Right lobe of liver (tissue), 6 donors: ENCODE results near the gene KDM8. TPM values are rescaled to one million over a fixed set of nuclear protein-coding genes. Genes with fewer than 3 reads are reported as not detected.

Experiments used
- ATAC-seq, 4 donors: fragments of 200-7000 bp; cut with Tn5 transposase; one replicate each; pipeline ENCODE4 v1.9.1; 2020; ENCODE audit warnings: mild to moderate bottlenecking in 4 of 4, moderate library complexity in 4 of 4
- DNase-seq, 3 donors: peaks; one replicate each; pipeline ENCODE4 v3.0.0-alpha.2; 2020
- H3K27ac ChIP-seq, 3 donors: fragments of 200-600 bp; one replicate each; pipeline ENCODE4 v1.8.0; 2022
- H3K27me3 ChIP-seq, 2 donors: fragments of 200-600 bp; one replicate each; pipeline ENCODE4 v1.8.0; 2022
- H3K36me3 ChIP-seq, 4 donors: fragments of 200-600 bp; sonication (generic) in 1 of 4; one replicate each; pipeline versions ENCODE4 v1.5.1 to v1.8.0; 2017 to 2022; ENCODE audit warnings: control low read depth in 1 of 4
- H3K4me1 ChIP-seq, 4 donors: fragments of 200-600 bp; sonication (generic) in 1 of 4; one replicate each; pipeline versions ENCODE4 v1.5.1 to v1.8.0; 2017 to 2022; ENCODE audit warnings: control low read depth in 1 of 4
- H3K4me3 ChIP-seq, 3 donors: fragments of 200-600 bp; one replicate each; pipeline ENCODE4 v1.8.0; 2022
- H3K9me3 ChIP-seq, 4 donors: fragments of 200-600 bp; sonication (generic) in 1 of 4; one replicate each; pipeline versions ENCODE4 v1.5.1 to v1.8.0; 2017 to 2022; ENCODE audit warnings: control low read depth in 1 of 4
- CTCF ChIP-seq, 4 donors: fragments of 200-600 bp in 3 of 4; fragments of 450-650 bp in 1 of 4; IDR thresholded peaks; one replicate each; pipeline versions ENCODE4 v1.5.1 to v1.8.0; 2016 to 2022; ENCODE audit warnings: antibody characterized with exemption in 4 of 4, mild to moderate bottlenecking in 2 of 4
- POLR2A ChIP-seq: fragments of 450-650 bp; IDR thresholded peaks from one replicate; pipeline ENCODE4 v1.6.1; 2017; ENCODE audit warnings: antibody characterized with exemption, mild to moderate bottlenecking
- whole genome bisulfite sequencing: methylation state at CpG from one replicate; pipeline ENCODE4 v1.1.6; 2018; ENCODE audit warnings: low coverage, low lambda C conversion rate; ENCODE audit not compliant: insufficient coverage; ENCODE audit errors: missing lambda C conversion rate; 5-methylcytosine and 5-hydroxymethylcytosine counted together
- intact Hi-C, 2 donors: fragments of 100-400 bp; cut with DNase I; formaldehyde crosslinking; loops; one replicate each; pipeline versions ENCODE4 v1.11.2 to v1.14.1; 2022
- total RNA-seq, 6 experiments: library from RNA; depleted of rRNA in 2 of 6; stranded (reverse); fragments of >200 nt in 2 of 6; fragmentation: NEBNext Ultra II Directional in 3 of 6; extraction: Animal tissue kit (Norgen Biotek cat#: 25700) in 3 of 6; gene quantifications; one replicate each; pipeline versions ENCODE4 v1.1.0 to v1.2.4, GENCODE V29; 2016 to 2023
- donor health status: DM: no; HTN: yes; CAD: no.
- donor health status: DM: no; HTN: no; CAD: no.
- donor health status: DM: no; HTN: no; CAD: no.
- donor health status: DM: no; HTN: yes; CAD: no.
- donor health status: DM: no; HTN: yes; CAD: no.

Gene KDM8
- total RNA-seq, 6 experiments from 2014 or later: 11.2 to 153 (median 66.7) TPM

GRCh38 chr16:27265982-27266381 lies 62.7 kb downstream of the KDM8 start:
- H3K4me1 ChIP-seq: peaks cover 0 to 14% (median 5%) of the 10 kb centered on the region in 4 donors
- H3K27ac ChIP-seq: no peak overlapping the region
- no peak for ATAC-seq
- no peaks in the 10 kb centered on the region for H3K9me3 ChIP-seq
- TF ChIP-seq CTCF (IDR thresholded peaks at IDR 0.05): no peak
- TF ChIP-seq POLR2A: no peak
- intact Hi-C loops: no loop called here
- H3K4me3 ChIP-seq: no peak overlapping the region
- no peak for DNase-seq
- WGBS: 89% methylated on average over 1 of the region's 1 CpG
- no peaks in the 10 kb centered on the region for H3K27me3 ChIP-seq
- no peaks in the 10 kb centered on the region for H3K36me3 ChIP-seq

GRCh38 chr16:27267037-27267677 lies 63.8 kb downstream of the KDM8 start:
- Histone ChIP-seq H3K9me3 (no peaks in the 10 kb centered on the region), H3K36me3 (no peaks in the 10 kb centered on the region), H3K4me1 (peaks cover 0 to 9% (median 3%) of the 10 kb centered on the region in 4 donors), H3K27ac (no peak overlapping the region), H3K4me3 (no peak overlapping the region), H3K27me3 (no peaks in the 10 kb centered on the region)
- DNase-seq (peak in 1 of 3 donors; percentile 17), ATAC-seq (no peak)
- TF ChIP-seq POLR2A (no peak), CTCF (IDR thresholded peaks at IDR 0.05) (no peak)
- intact Hi-C loops: no loop called here
- 77% methylated on average over 8 of the region's 8 CpGs for WGBS

GRCh38 chr16:27268376-27269299 lies 65.3 kb downstream of the KDM8 start, which contains the start of gene NSMCE1:
Gene NSMCE1 (minus strand): TSS chr16:27268772. CDS start chr16:27257570, 11,202 bp downstream.
- ATAC-seq: peak; percentile 96 to 100 (median 99)
- Histone ChIP-seq H3K4me1 (peaks cover 0 to 9% (median 2%) of the 10 kb centered on the region in 4 donors), H3K4me3 (peak within 1 kb of the TSS; percentile 69 to 88 (median 81)), H3K27me3 (no peaks in the 10 kb centered on the region), H3K9me3 (no peaks in the 10 kb centered on the region), H3K36me3 (no peaks in the 10 kb centered on the region), H3K27ac (peak within 1 kb of the TSS; percentile 81 to 90 (median 88))
- peak; percentile 98 to 99 (median 99) for DNase-seq
- TF ChIP-seq POLR2A: peak; percentile 83
- TF ChIP-seq CTCF (IDR thresholded peaks at IDR 0.05): peak in 3 of 4 donors; percentile 13 to 20 (median 13)
- intact Hi-C loops: no loop called here
- WGBS: 6% methylated on average over 53 of the region's 58 CpGs

GRCh38 chr16:27269300-27270150 lies 66.2 kb downstream of the KDM8 start:
- TF ChIP-seq CTCF (IDR thresholded peaks at IDR 0.05) (no peak), POLR2A (no peak)
- Histone ChIP-seq H3K4me1 (peaks cover 0 to 9% (median 2%) of the 10 kb centered on the region in 4 donors), H3K27ac (peak overlapping the region; percentile 81 to 90 (median 88)), H3K4me3 (peak overlapping the region; percentile 69 to 88 (median 81)), H3K36me3 (no peaks in the 10 kb centered on the region), H3K9me3 (no peaks in the 10 kb centered on the region), H3K27me3 (no peaks in the 10 kb centered on the region)
- intact Hi-C loops: no loop called here
- 66% methylated on average over 9 of the region's 9 CpGs for WGBS
- ATAC-seq (peak in 1 of 4 donors; percentile 9), DNase-seq (peak in 1 of 3 donors; percentile 23)
